A549 (cell line): ENCODE measurements around the gene MYDGF. TPM values are rescaled to one million over a fixed set of nuclear protein-coding genes. Genes with fewer than 3 reads are reported as not detected.

ENCODE experiments used
- ATAC-seq, 2 experiments: fragments of 200-7000 bp in 1 of 2; fragments of >200 bp in 1 of 2; cut with Nextera tagmentation in 1 of 2; cut with Tn5 transposase in 1 of 2; 3 replicates each; pipeline versions ENCODE4 v1.8.0 to v1.9.1; 2018 to 2020; ENCODE audit warnings: mild to moderate bottlenecking in 1 of 2, moderate library complexity in 1 of 2
- CTCF ChIA-PET: fragments of 300-600 bp; sonication (Branson Sonifier 250); formaldehyde crosslinking; extraction: SDS; loops from one replicate; lab custom pipeline; 2021; ENCODE audit warnings: antibody characterized with exemption, inconsistent platforms; lab: Yijun Ruan, JAX
- POLR2A ChIA-PET: fragments of 350-600 bp; formaldehyde crosslinking; extraction: SDS; loops from one replicate; lab custom pipeline; 2021; ENCODE audit warnings: antibody characterized with exemption, inconsistent platforms; lab: Yijun Ruan, JAX
- DNase-seq, 2 experiments: peaks; one replicate each; pipeline versions ENCODE4 v3.0.0 to v3.0.0-alpha.2; 2011 to 2016; ENCODE audit warnings: low read depth in 1 of 2, low spot score in 1 of 2
- FAIRE-seq: peaks from 2 replicates; lab custom pipeline; 2011; peaks lifted over from hg19 to GRCh38; lab: Jason Lieb, UNC
- H3K27ac ChIP-seq, 2 experiments: fragments of >200 bp; sonication (Bioruptor Twin); formaldehyde crosslinking; 3 replicates each; pipeline ENCODE4 v1.5.1; 2016 to 2017
- H3K4me1 ChIP-seq: fragments of >200 bp; sonication (Bioruptor Twin); formaldehyde crosslinking; 3 replicates; pipeline ENCODE4 v1.6.1; 2016
- H3K4me2 ChIP-seq: fragments of >200 bp; sonication (Bioruptor Twin); formaldehyde crosslinking; 3 replicates; pipeline ENCODE4 v1.6.1; 2016
- H3K4me3 ChIP-seq: fragments of >200 bp; sonication (Bioruptor Twin); formaldehyde crosslinking; 3 replicates; pipeline ENCODE4 v1.5.1; 2016
- H3K9me3 ChIP-seq: fragments of >200 bp; sonication (Bioruptor Twin); formaldehyde crosslinking; 3 replicates; pipeline ENCODE4 v1.6.1; 2016
- BHLHE40 ChIP-seq: IDR thresholded peaks from 2 replicates; pipeline ENCODE4 v1.6.1; 2012; ENCODE audit warnings: low read depth, low read length, inconsistent platforms
- CTCF ChIP-seq: fragments of >200 bp; sonication (Bioruptor Twin); formaldehyde crosslinking; IDR thresholded peaks from 3 replicates; pipeline ENCODE4 v1.5.1; 2016
- EHF ChIP-seq: fragments of 250-450 bp; sonication (Bioruptor Pico); IDR thresholded peaks from 2 replicates; pipeline ENCODE4 v1.5.0; 2020; ENCODE audit warnings: mild to moderate bottlenecking
- EHMT2 ChIP-seq: fragments of 200-600 bp; sonication (generic); IDR thresholded peaks from 2 replicates; pipeline ENCODE4 v1.6.1; 2016; ENCODE audit warnings: antibody characterized with exemption, low read depth, mild to moderate bottlenecking, moderate library complexity
- EP300 ChIP-seq, 2 experiments: fragments of >200 bp; sonication (Bioruptor Twin); formaldehyde crosslinking; IDR thresholded peaks; 2 replicates in 1 of 2; 3 replicates in 1 of 2; pipeline ENCODE4 v1.6.1; 2016 to 2017
- FOXS1 ChIP-seq: fragments of 250-450 bp; sonication (Bioruptor Pico); IDR thresholded peaks from 2 replicates; pipeline ENCODE4 v1.5.0; 2020; ENCODE audit warnings: mild to moderate bottlenecking, moderate library complexity
- HES2 ChIP-seq: fragments of >200 bp; sonication (Bioruptor Twin); formaldehyde crosslinking; IDR thresholded peaks from 2 replicates; pipeline ENCODE4 v1.6.1; 2016
- HEYL ChIP-seq: fragments of 250-450 bp; sonication (Bioruptor Pico); IDR thresholded peaks from 2 replicates; pipeline ENCODE4 v1.8.0; 2021; ENCODE audit warnings: mild to moderate bottlenecking, moderate library complexity
- HMGXB4 ChIP-seq: fragments of 250-450 bp; sonication (Bioruptor Pico); IDR thresholded peaks from 2 replicates; pipeline ENCODE4 v1.5.0; 2021; ENCODE audit warnings: mild to moderate bottlenecking, moderate library complexity, borderline replicate concordance
- HOXA7 ChIP-seq: fragments of 250-450 bp; sonication (Bioruptor Pico); IDR thresholded peaks from 2 replicates; pipeline ENCODE4 v1.5.0; 2020; ENCODE audit warnings: mild to moderate bottlenecking, moderate library complexity
- HOXB13 ChIP-seq: fragments of 250-450 bp; sonication (Bioruptor Pico); IDR thresholded peaks from 2 replicates; pipeline ENCODE4 v1.5.0; 2020; ENCODE audit warnings: low read depth, mild to moderate bottlenecking, moderate library complexity
- JUN ChIP-seq, 2 experiments: fragments of >200 bp; sonication (Bioruptor Twin); formaldehyde crosslinking; IDR thresholded peaks; 2 replicates in 1 of 2; 3 replicates in 1 of 2; pipeline ENCODE4 v1.6.1; 2016 to 2017
- JUNB ChIP-seq: fragments of >200 bp; sonication (Bioruptor Twin); formaldehyde crosslinking; IDR thresholded peaks from 2 replicates; pipeline ENCODE4 v1.6.1; 2016
- KDM5A ChIP-seq: fragments of 200-600 bp; sonication (generic); IDR thresholded peaks from 2 replicates; pipeline ENCODE4 v1.6.1; 2016; ENCODE audit warnings: antibody characterized with exemption, mild to moderate bottlenecking
- MYC ChIP-seq: IDR thresholded peaks from 2 replicates; pipeline ENCODE4 v1.6.1; 2012; ENCODE audit warnings: mild to moderate bottlenecking, inconsistent platforms, low read length, improper control_type of control experiment, borderline replicate concordance
- NPAS2 ChIP-seq: fragments of 250-450 bp; sonication (Bioruptor Pico); IDR thresholded peaks from 2 replicates; pipeline ENCODE4 v1.8.0; 2022; ENCODE audit warnings: mild to moderate bottlenecking, moderate library complexity, borderline replicate concordance
- NR3C1 ChIP-seq: fragments of >200 bp; sonication (Bioruptor Twin); formaldehyde crosslinking; IDR thresholded peaks from 3 replicates; pipeline ENCODE4 v1.6.1; 2017
- PBX3 ChIP-seq: IDR thresholded peaks from 2 replicates; pipeline ENCODE4 v1.6.1; 2012
- PHF8 ChIP-seq: fragments of 200-600 bp; sonication (generic); IDR thresholded peaks from 2 replicates; pipeline ENCODE4 v1.6.1; 2016; ENCODE audit warnings: low read depth, mild to moderate bottlenecking, antibody characterized with exemption, moderate library complexity, borderline replicate concordance
- POLR2A ChIP-seq: IDR thresholded peaks from 2 replicates; pipeline ENCODE4 v1.6.1; 2012; ENCODE audit warnings: mild to moderate bottlenecking, low read length
- RCOR1 ChIP-seq: fragments of 150-350 bp; IDR thresholded peaks from 2 replicates; pipeline ENCODE4 v1.6.1; 2014; ENCODE audit warnings: antibody characterized with exemption, low read length, low read depth
- RNF2 ChIP-seq: fragments of 200-600 bp; sonication (generic); IDR thresholded peaks from 2 replicates; pipeline ENCODE4 v1.6.1; 2016; ENCODE audit warnings: low read depth, mild to moderate bottlenecking, antibody characterized with exemption, moderate library complexity, borderline replicate concordance
- ZC3H11A ChIP-seq: fragments of 450-650 bp; IDR thresholded peaks from 2 replicates; pipeline ENCODE4 v1.6.1; 2014; ENCODE audit warnings: antibody characterized with exemption, mild to moderate bottlenecking
- ZSCAN20 ChIP-seq: fragments of 250-450 bp; sonication (Bioruptor Pico); IDR thresholded peaks from 2 replicates; pipeline ENCODE4 v1.8.0; 2022; ENCODE audit warnings: mild to moderate bottlenecking, moderate library complexity
- WGBS: methylation state at CpG from one replicate; pipeline ENCODE4 v1.1.6; 2017; ENCODE audit errors: missing lambda C conversion rate; 5-methylcytosine and 5-hydroxymethylcytosine counted together
- polyA plus RNA-seq, 4 experiments: library from polyadenylated mRNA; depleted of rRNA in 3 of 4; stranded (reverse); fragments of >200 nt; fragmentation: RNase III in 1 of 4; extraction: RNeasy Plus Mini Kit Qiagen cat#74134 plus additional on column Dnase treatment in 1 of 4; gene quantifications; 2 replicates in 3 of 4; 3 replicates in 1 of 4; pipeline ENCODE4 v1.2.3, GENCODE V29; 2011 to 2017
- TF ChIP-seq, protein P1 (sequence below): fragments of 200-600 bp; sonication (generic); IDR thresholded peaks from 2 replicates; pipeline ENCODE4 v1.6.1; 2016; ENCODE audit warnings: antibody characterized with exemption, mild to moderate bottlenecking, moderate library complexity

MYDGF gene
- polyA plus RNA-seq, 2 of the 4 experiments (the other 2 are of a cell fraction): 62.1 to 107 TPM

GRCh38 chr19:4703671-4704316 is 33.7 kb upstream of the MYDGF start:
- Histone ChIP-seq H3K27ac (no peak overlapping the region), H3K4me2 (no peak overlapping the region), H3K4me1 (peaks cover 15% of the 10 kb centered on the region; the same call in 2 of the 3 replicates), H3K9me3 (no peaks in the 10 kb centered on the region), H3K4me3 (no peak overlapping the region)
- WGBS: 95% methylated on average over 22 of the region's 28 CpGs
- FAIRE-seq: no peak
- ChIA-PET POLR2A (no interaction called here), CTCF (interaction anchor here (1.2 kb wide), 1 partner anchor 16 kb away, joined by 3 read pairs; no protein-coding TSS in a partner anchor)
- no peak for DNase-seq
- ATAC-seq: no peak
- no peak for TF ChIP-seq KDM5A
- TF ChIP-seq EHF (CRISPR knock-in tag): no peak
- TF ChIP-seq ZSCAN20 (CRISPR knock-in tag): no peak
- TF ChIP-seq EHMT2: no peak
- TF ChIP-seq, protein P1, sequence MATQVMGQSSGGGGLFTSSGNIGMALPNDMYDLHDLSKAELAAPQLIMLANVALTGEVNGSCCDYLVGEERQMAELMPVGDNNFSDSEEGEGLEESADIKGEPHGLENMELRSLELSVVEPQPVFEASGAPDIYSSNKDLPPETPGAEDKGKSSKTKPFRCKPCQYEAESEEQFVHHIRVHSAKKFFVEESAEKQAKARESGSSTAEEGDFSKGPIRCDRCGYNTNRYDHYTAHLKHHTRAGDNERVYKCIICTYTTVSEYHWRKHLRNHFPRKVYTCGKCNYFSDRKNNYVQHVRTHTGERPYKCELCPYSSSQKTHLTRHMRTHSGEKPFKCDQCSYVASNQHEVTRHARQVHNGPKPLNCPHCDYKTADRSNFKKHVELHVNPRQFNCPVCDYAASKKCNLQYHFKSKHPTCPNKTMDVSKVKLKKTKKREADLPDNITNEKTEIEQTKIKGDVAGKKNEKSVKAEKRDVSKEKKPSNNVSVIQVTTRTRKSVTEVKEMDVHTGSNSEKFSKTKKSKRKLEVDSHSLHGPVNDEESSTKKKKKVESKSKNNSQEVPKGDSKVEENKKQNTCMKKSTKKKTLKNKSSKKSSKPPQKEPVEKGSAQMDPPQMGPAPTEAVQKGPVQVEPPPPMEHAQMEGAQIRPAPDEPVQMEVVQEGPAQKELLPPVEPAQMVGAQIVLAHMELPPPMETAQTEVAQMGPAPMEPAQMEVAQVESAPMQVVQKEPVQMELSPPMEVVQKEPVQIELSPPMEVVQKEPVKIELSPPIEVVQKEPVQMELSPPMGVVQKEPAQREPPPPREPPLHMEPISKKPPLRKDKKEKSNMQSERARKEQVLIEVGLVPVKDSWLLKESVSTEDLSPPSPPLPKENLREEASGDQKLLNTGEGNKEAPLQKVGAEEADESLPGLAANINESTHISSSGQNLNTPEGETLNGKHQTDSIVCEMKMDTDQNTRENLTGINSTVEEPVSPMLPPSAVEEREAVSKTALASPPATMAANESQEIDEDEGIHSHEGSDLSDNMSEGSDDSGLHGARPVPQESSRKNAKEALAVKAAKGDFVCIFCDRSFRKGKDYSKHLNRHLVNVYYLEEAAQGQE: no peak
- no peak for TF ChIP-seq RCOR1
- TF ChIP-seq EP300 (IDR thresholded peaks at IDR 0.05): no peak
- no peak for TF ChIP-seq PBX3
- TF ChIP-seq HES2: no peak
- no peak for TF ChIP-seq POLR2A
- TF ChIP-seq HEYL (CRISPR knock-in tag): no peak
- no peak for TF ChIP-seq MYC
- no peak for TF ChIP-seq JUN (IDR thresholded peaks at IDR 0.05)
- TF ChIP-seq HOXA7 (CRISPR knock-in tag): no peak
- TF ChIP-seq HMGXB4 (CRISPR knock-in tag): no peak
- no peak for TF ChIP-seq JUNB
- no peak for TF ChIP-seq ZC3H11A
- no peak for TF ChIP-seq FOXS1 (CRISPR knock-in tag)

GRCh38 chr19:4702764-4703163 is 32.6 kb upstream of the MYDGF start:
- CTCF ChIA-PET: no interaction called here
- no peak for DNase-seq
- FAIRE-seq: no peak
- Histone ChIP-seq H3K4me1 (peaks cover 15% of the 10 kb centered on the region; the same call in 2 of the 3 replicates), H3K27ac (no peak overlapping the region), H3K9me3 (no peaks in the 10 kb centered on the region), H3K4me2 (no peak overlapping the region), H3K4me3 (no peak overlapping the region)
- ATAC-seq: no peak
- WGBS: 92% methylated on average over 9 of the region's 11 CpGs
- POLR2A ChIA-PET: interaction anchor here (0.7 kb wide), 1 partner anchor 11 kb away, joined by 3 read pairs; no protein-coding TSS in a partner anchor
- TF ChIP-seq EHF (CRISPR knock-in tag) (no peak), NPAS2 (CRISPR knock-in tag) (no peak), BHLHE40 (no peak), HMGXB4 (CRISPR knock-in tag) (no peak), PHF8 (no peak), HOXB13 (CRISPR knock-in tag) (no peak), ZSCAN20 (CRISPR knock-in tag) (no peak), CTCF (no peak), NR3C1 (no peak), ZC3H11A (no peak), HES2 (no peak), RNF2 (no peak)
